SJCRH30 (cell line): ENCODE measurements around the gene CIT. TPM values are rescaled to one million over a fixed set of nuclear protein-coding genes. Genes with fewer than 3 reads are reported as not detected.
"Not testable (repeated sequence)": the region's sequence is repeated elsewhere in the genome, so short reads cannot be mapped to it uniquely, and the experiment has no call there.

ENCODE experiments used
- DNase-seq, 2 experiments: peaks; one replicate each; pipeline ENCODE4 v3.0.0-alpha.2; 2015 to 2020
- H3K27ac ChIP-seq: fragments of 250-450 bp; sonication (Bioruptor Pico); 2 replicates; pipeline ENCODE4 v1.5.1; 2020; ENCODE audit warnings: mild to moderate bottlenecking, moderate library complexity
- H3K27me3 ChIP-seq: fragments of 250-450 bp; sonication (Bioruptor Pico); 2 replicates; pipeline ENCODE4 v1.5.1; 2020; ENCODE audit warnings: mild to moderate bottlenecking, moderate library complexity
- H3K36me3 ChIP-seq: fragments of 250-450 bp; sonication (Bioruptor Pico); 2 replicates; pipeline ENCODE4 v1.5.1; 2020; ENCODE audit warnings: mild to moderate bottlenecking, moderate library complexity
- H3K4me1 ChIP-seq: fragments of 250-450 bp; sonication (Bioruptor Pico); 2 replicates; pipeline ENCODE4 v1.5.1; 2020; ENCODE audit warnings: mild to moderate bottlenecking, moderate library complexity
- H3K4me3 ChIP-seq: fragments of 250-450 bp; sonication (Bioruptor Pico); 2 replicates; pipeline ENCODE4 v1.5.1; 2020; ENCODE audit warnings: mild to moderate bottlenecking, moderate library complexity
- H3K9me3 ChIP-seq: fragments of 250-450 bp; sonication (Bioruptor Pico); replicated peaks from 2 replicates; pipeline ENCODE4 v1.5.1; 2020; ENCODE audit warnings: mild to moderate bottlenecking, moderate library complexity
- total RNA-seq: library from RNA; depleted of rRNA; stranded (reverse); fragments of >200 nt; shearing (Covaris generic); gene quantifications from 2 replicates; pipeline ENCODE4 v1.2.3, GENCODE V29; 2014; rRNA removed

Gene CIT
- 37.1 and 43.7 TPM in 2 replicates for total RNA-seq

GRCh38 chr12:119876761-119877638, at the start of gene CIT:
Gene CIT (minus strand): TSS chr12:119877320. CDS start chr12:119876168, 1,152 bp downstream.
- Histone ChIP-seq H3K27me3 (no peaks in the 10 kb centered on the region), H3K9me3 (no peaks in the 10 kb centered on the region), H3K4me1 (no peaks in the 10 kb centered on the region), H3K27ac (peak within 1 kb of the TSS; percentile 84), H3K4me3 (peak within 1 kb of the TSS; percentile 85), H3K36me3 (peaks cover 11% of the 10 kb centered on the region)
- DNase-seq: peak; percentile 91 to 96

- H3K36me3 ChIP-seq: no peaks in the 10 kb centered on the region
- no peaks in the 10 kb centered on the region for H3K4me1 ChIP-seq
- no peak overlapping the region for H3K4me3 ChIP-seq
- H3K9me3 ChIP-seq: no peaks in the 10 kb centered on the region
- no peak overlapping the region for H3K27ac ChIP-seq
- DNase-seq: no peak
- H3K27me3 ChIP-seq: no peaks in the 10 kb centered on the region
These were observed 48.1 kb upstream of the CIT start for GRCh38 chr12:119925269-119925668.

GRCh38 chr12:119920064-119920463, 42.9 kb upstream of the CIT start:
- no peaks in the 10 kb centered on the region for H3K36me3 ChIP-seq
- H3K4me3 ChIP-seq: no peak overlapping the region
- no peak for DNase-seq
- H3K4me1 ChIP-seq: no peaks in the 10 kb centered on the region
- H3K9me3 ChIP-seq: no peaks in the 10 kb centered on the region
- no peak overlapping the region for H3K27ac ChIP-seq
- no peaks in the 10 kb centered on the region for H3K27me3 ChIP-seq

- Histone ChIP-seq H3K27me3 (no peaks in the 10 kb centered on the region), H3K4me3 (no peak overlapping the region), H3K27ac (no peak overlapping the region), H3K9me3 (no peaks in the 10 kb centered on the region), H3K36me3 (no peaks in the 10 kb centered on the region), H3K4me1 (peaks cover 8% of the 10 kb centered on the region)
- no peak for DNase-seq
These were observed 38.9 kb upstream of the CIT start for GRCh38 chr12:119915894-119916510.

GRCh38 chr12:119914666-119915065, 37.5 kb upstream of the CIT start:
- no peak for DNase-seq
- H3K9me3 ChIP-seq: no peaks in the 10 kb centered on the region
- H3K36me3 ChIP-seq: no peaks in the 10 kb centered on the region
- no peak overlapping the region for H3K27ac ChIP-seq
- no peaks in the 10 kb centered on the region for H3K27me3 ChIP-seq
- no peak overlapping the region for H3K4me3 ChIP-seq
- H3K4me1 ChIP-seq: peaks cover 8% of the 10 kb centered on the region

- H3K4me1 ChIP-seq: peaks cover 8% of the 10 kb centered on the region
These were observed 36.6 kb upstream of the CIT start for GRCh38 chr12:119913536-119914330.

GRCh38 chr12:119911182-119911581, 34.1 kb upstream of the CIT start:
- no peaks in the 10 kb centered on the region; the same call in 1 of the 2 replicates for H3K27me3 ChIP-seq
- peak in 1 of 2 experiments; percentile 11 for DNase-seq
- no peaks in the 10 kb centered on the region for H3K36me3 ChIP-seq

More at GRCh38 chr12:119913536-119914330, 36.6 kb upstream of the CIT start:
- no peak overlapping the region for H3K27ac ChIP-seq
- no peaks in the 10 kb centered on the region for H3K9me3 ChIP-seq
- H3K27me3 ChIP-seq: no peaks in the 10 kb centered on the region; the same call in 1 of the 2 replicates
- H3K36me3 ChIP-seq: no peaks in the 10 kb centered on the region
- no peak for DNase-seq
- H3K4me3 ChIP-seq: no peak overlapping the region

GRCh38 chr12:119910586-119910985, 33.5 kb upstream of the CIT start:
- H3K9me3 ChIP-seq: no peaks in the 10 kb centered on the region
- DNase-seq: no peak
- H3K27ac ChIP-seq: no peak overlapping the region
- H3K36me3 ChIP-seq: no peaks in the 10 kb centered on the region
- H3K4me3 ChIP-seq: no peak overlapping the region
- no peaks in the 10 kb centered on the region; the same call in 1 of the 2 replicates for H3K27me3 ChIP-seq
- H3K4me1 ChIP-seq: peaks cover 8% of the 10 kb centered on the region

More at GRCh38 chr12:119911182-119911581, 34.1 kb upstream of the CIT start:
- no peaks in the 10 kb centered on the region for H3K9me3 ChIP-seq
- no peak overlapping the region for H3K27ac ChIP-seq
- no peak overlapping the region for H3K4me3 ChIP-seq
- H3K4me1 ChIP-seq: peaks cover 8% of the 10 kb centered on the region

GRCh38 chr12:119902084-119902509, 25.0 kb upstream of the CIT start:
- H3K4me1 ChIP-seq: no peaks in the 10 kb centered on the region
- peak; percentile 60 to 73 for DNase-seq
- H3K27ac ChIP-seq: no peak overlapping the region
- H3K4me3 ChIP-seq: no peak overlapping the region
- no peaks in the 10 kb centered on the region for H3K36me3 ChIP-seq
- H3K27me3 ChIP-seq: no peaks in the 10 kb centered on the region
- H3K9me3 ChIP-seq: no peaks in the 10 kb centered on the region

GRCh38 chr12:119901670-119902069, 24.6 kb upstream of the CIT start:
- Histone ChIP-seq H3K9me3 (no peaks in the 10 kb centered on the region), H3K4me1 (no peaks in the 10 kb centered on the region), H3K27ac (no peak overlapping the region), H3K36me3 (no peaks in the 10 kb centered on the region), H3K4me3 (no peak overlapping the region), H3K27me3 (no peaks in the 10 kb centered on the region)
- no peak for DNase-seq

- H3K4me3 ChIP-seq: no peak overlapping the region
- no peaks in the 10 kb centered on the region for H3K9me3 ChIP-seq
- DNase-seq: no peak
- H3K27me3 ChIP-seq: no peaks in the 10 kb centered on the region
- H3K36me3 ChIP-seq: no peaks in the 10 kb centered on the region
- H3K27ac ChIP-seq: no peak overlapping the region
- H3K4me1 ChIP-seq: no peaks in the 10 kb centered on the region
These were observed 17.8 kb upstream of the CIT start for GRCh38 chr12:119894916-119895315.

GRCh38 chr12:119892611-119893010, 15.5 kb upstream of the CIT start:
- H3K36me3 ChIP-seq, H3K4me1 ChIP-seq, H3K9me3 ChIP-seq, H3K4me3 ChIP-seq, DNase-seq, H3K27ac ChIP-seq, H3K27me3 ChIP-seq: not testable (repeated sequence)

GRCh38 chr12:119885549-119885948, 8.4 kb upstream of the CIT start:
- H3K36me3 ChIP-seq: no peaks in the 10 kb centered on the region
- no peaks in the 10 kb centered on the region for H3K9me3 ChIP-seq
- no peaks in the 10 kb centered on the region for H3K4me1 ChIP-seq
- no peak overlapping the region for H3K27ac ChIP-seq
- no peaks in the 10 kb centered on the region for H3K27me3 ChIP-seq
- DNase-seq: no peak
- no peak overlapping the region for H3K4me3 ChIP-seq

- H3K9me3 ChIP-seq, H3K27ac ChIP-seq, H3K4me1 ChIP-seq, DNase-seq, H3K4me3 ChIP-seq, H3K27me3 ChIP-seq, H3K36me3 ChIP-seq: not testable (repeated sequence)
These were observed 6.7 kb upstream of the CIT start for GRCh38 chr12:119883791-119884190.

- Histone ChIP-seq H3K4me3 (no peak overlapping the region), H3K9me3 (no peaks in the 10 kb centered on the region), H3K27ac (no peak overlapping the region), H3K36me3 (no peaks in the 10 kb centered on the region), H3K27me3 (no peaks in the 10 kb centered on the region), H3K4me1 (no peaks in the 10 kb centered on the region)
- no peak for DNase-seq
These were observed 6.1 kb upstream of the CIT start for GRCh38 chr12:119883237-119883636.
